ENCODE data around the gene MED13L.

Gene MED13L

GRCh38 chr12:116266631-116267349 is 10.7 kb downstream of the MED13L start:
- no peak for TF ChIP-seq CTCF (IDR thresholded peaks at IDR 0.05)

- no peak for TF ChIP-seq CTCF (IDR thresholded peaks at IDR 0.05)
Measured at GRCh38 chr12:116266168-116266601, 11.3 kb downstream of the MED13L start.

DNA sequence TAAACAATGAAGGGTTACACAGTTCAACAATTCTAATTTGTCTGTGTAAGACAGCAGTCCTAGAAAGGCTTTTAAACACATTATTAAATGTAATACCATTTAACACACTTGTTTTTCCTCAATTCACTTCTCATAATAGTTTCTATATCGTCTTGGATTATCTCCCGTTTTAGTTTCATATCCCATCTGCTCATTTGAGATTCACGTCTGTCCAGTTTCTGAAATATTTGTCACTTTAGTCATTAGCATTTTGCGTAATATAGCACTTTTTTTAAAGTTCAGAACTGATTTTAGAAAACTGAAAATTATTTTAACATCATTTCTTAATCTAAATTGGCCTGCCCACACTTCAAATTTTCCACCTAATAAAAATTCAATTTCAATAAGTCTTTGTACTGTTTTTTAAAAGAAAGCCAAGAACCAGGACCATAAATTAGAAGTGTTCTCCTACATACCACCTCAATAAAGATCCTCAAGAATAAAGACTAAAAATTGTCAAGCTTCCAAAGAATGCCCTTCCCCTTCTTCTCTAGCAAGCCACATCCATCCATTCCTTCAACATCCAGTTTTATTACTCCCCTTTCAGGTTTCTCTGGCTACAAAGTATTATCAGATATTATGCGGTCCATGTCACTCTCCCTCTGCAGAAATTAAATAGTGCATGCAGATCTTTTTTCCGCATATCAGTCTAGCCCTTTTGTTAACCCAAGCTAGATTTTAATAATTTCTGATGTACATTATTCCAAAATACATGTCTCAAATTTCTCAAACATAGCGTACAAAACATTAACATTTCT is 11.9 kb downstream of the MED13L start:
- TF ChIP-seq CTCF (IDR thresholded peaks at IDR 0.05): no peak

GRCh38 chr12:116264525-116265070 is 12.9 kb downstream of the MED13L start:
- no peak for TF ChIP-seq CTCF (IDR thresholded peaks at IDR 0.05)

- no peak for TF ChIP-seq CTCF (IDR thresholded peaks at IDR 0.05)
Measured at GRCh38 chr12:116263844-116264243, 13.6 kb downstream of the MED13L start.

DNA sequence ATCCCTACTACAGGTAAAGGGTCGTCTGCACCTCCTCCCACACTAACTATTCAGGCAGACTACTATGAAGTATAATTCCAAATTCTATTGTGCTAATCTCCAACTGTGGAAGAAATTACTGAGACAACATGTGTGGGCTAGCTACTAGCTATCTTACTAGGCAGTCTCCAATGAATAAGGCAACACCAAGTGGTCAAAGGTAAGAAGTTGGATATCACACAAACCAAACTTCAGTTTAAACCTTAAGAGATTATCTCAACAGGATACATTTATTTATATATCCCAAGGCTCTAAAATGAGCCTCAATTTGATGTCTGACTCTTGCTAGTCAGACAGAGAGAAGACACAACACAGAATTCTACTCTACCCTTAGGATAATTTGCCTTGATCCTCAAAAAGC is 14.1 kb downstream of the MED13L start:
- TF ChIP-seq CTCF (IDR thresholded peaks at IDR 0.05): no peak

DNA sequence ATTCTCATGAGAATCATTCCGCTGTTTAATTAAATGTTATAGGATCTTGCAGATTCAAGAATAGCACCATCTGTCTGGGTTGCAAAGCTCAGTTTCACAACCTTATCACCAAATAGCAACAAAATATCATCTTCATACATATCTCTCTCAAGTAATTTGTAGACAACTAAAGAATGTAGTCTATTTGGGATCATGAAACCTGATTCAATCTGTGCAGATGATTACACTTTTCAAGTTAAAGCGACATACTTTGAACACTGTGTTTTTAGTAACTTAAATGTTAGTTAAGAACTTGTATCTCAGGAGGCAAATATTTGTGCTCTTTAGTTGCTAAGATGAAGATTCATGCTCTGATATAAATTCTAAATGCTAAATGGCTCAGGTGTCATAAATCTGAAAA is 14.8 kb downstream of the MED13L start:
- TF ChIP-seq CTCF (IDR thresholded peaks at IDR 0.05): no peak
